Epithelial cell of proximal tubule (primary cell): ENCODE results near the gene PINLYP. TPM values are rescaled to one million over a fixed set of nuclear protein-coding genes. Genes with fewer than 3 reads are reported as not detected.
"Not testable (repeated sequence)": the region's sequence is repeated elsewhere in the genome, so short reads cannot be mapped to it uniquely, and the experiment has no call there.

Experiments used
- DNase-seq: peaks from one replicate; pipeline ENCODE4 v3.0.0-alpha.2; 2011; ENCODE audit warnings: low read depth
- H3K4me3 ChIP-seq: 2 replicates; pipeline ENCODE4 v1.5.1; 2011; ENCODE audit warnings: low read depth, mild to moderate bottlenecking, low read length
- total RNA-seq: library from RNA; depleted of rRNA; stranded (reverse); fragments of >200 nt; gene quantifications from 2 replicates; pipeline ENCODE4 v1.2.3, GENCODE V29; 2015
- TF ChIP-seq, protein P1 (sequence below): conservative IDR thresholded peaks from 2 replicates; pipeline ENCODE4 v1.5.1; 2012; ENCODE audit warnings: low read depth, mild to moderate bottlenecking, low read length

Gene PINLYP
- total RNA-seq, 1 donor from 2014 or later, result 2.3 TPM

DNA sequence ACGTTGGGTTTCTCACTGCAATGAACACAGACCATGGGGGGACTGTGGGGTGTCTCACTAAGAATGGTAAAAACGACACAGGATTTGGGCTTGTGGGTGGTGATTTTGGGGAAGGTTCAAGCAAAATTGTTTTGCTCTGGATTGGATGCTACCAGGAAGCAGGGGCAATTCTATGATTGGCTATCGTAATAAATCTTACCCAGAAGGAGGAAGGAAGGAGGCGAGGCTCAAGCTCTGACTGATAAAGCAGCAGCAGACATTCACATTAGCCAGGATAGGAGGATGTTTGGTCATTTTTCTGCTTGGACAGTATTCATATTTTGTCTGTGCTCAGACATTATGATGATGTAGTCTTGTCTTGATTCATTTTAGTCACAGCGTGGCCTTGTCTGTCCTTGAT lies 22.3 kb downstream of the PINLYP start:
- H3K4me3 ChIP-seq, result peak overlapping the region; percentile 70
- TF ChIP-seq, protein P1, sequence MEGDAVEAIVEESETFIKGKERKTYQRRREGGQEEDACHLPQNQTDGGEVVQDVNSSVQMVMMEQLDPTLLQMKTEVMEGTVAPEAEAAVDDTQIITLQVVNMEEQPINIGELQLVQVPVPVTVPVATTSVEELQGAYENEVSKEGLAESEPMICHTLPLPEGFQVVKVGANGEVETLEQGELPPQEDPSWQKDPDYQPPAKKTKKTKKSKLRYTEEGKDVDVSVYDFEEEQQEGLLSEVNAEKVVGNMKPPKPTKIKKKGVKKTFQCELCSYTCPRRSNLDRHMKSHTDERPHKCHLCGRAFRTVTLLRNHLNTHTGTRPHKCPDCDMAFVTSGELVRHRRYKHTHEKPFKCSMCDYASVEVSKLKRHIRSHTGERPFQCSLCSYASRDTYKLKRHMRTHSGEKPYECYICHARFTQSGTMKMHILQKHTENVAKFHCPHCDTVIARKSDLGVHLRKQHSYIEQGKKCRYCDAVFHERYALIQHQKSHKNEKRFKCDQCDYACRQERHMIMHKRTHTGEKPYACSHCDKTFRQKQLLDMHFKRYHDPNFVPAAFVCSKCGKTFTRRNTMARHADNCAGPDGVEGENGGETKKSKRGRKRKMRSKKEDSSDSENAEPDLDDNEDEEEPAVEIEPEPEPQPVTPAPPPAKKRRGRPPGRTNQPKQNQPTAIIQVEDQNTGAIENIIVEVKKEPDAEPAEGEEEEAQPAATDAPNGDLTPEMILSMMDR, result no peak
- no peak for DNase-seq

DNA sequence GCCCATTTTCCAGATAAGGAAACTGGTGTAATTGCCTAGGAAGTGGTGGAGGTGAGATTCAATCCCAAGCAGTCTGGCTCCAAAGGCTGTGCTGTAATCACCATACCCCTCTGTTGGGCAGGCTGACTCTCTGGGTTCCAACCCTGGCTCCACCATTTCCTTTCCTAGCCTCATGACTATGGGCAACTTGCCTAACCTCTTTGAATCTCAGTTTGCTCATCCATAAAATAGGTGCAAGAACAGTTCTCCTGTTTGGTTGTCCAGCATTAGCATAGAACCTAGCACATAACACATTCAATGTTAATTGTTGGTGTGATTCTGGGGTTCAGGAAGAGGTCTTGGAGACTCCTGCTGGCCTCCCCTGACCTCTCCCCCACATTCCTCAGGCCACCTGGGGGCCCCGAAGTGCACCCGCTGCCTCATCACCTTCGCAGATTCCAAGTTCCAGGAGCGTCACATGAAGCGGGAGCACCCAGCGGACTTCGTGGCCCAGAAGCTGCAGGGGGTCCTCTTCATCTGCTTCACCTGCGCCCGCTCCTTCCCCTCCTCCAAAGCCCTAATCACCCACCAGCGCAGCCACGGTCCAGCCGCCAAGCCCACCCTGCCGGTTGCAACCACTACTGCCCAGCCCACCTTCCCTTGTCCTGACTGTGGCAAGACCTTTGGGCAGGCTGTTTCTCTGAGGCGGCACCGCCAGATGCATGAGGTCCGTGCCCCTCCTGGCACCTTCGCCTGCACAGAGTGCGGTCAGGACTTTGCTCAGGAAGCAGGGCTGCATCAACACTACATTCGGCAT lies 23.0 kb downstream of the PINLYP start:
- TF ChIP-seq, protein P1, result no peak
- DNase-seq, result no peak
- no peak overlapping the region for H3K4me3 ChIP-seq

DNA sequence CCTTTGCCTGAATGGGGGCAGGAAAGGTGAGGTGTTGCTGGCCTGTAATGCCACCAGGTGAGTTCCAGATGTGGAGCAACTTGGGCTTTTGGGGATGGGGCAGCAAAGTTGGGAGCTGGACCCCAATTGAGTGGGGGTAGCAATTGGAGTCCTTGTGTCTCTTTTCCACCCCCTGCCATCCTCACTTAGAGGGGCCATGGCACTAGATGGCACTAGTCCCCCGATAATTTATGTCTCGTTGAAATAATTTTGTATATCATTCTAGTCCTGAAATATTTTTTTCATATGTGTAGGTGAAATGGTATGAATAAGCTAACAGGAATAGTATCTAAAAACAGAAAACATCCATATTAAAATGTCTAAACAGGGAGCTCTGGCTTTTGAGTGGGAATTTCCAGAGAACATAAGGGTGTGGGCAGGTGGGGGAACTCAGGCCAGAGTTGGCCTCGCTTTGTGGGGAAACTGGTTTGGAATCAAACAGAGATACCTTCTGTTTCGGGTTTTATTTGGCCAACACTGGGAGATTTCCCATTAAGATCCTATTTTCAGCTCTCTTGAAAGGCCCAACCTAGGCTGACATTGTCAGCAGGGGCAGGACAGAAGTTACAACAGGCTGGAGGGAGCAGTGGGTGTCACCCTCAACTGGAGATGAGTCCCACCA lies 24.2 kb downstream of the PINLYP start:
- H3K4me3 ChIP-seq, result no peak overlapping the region
- TF ChIP-seq, protein P1, result no peak
- DNase-seq, result no peak

DNA sequence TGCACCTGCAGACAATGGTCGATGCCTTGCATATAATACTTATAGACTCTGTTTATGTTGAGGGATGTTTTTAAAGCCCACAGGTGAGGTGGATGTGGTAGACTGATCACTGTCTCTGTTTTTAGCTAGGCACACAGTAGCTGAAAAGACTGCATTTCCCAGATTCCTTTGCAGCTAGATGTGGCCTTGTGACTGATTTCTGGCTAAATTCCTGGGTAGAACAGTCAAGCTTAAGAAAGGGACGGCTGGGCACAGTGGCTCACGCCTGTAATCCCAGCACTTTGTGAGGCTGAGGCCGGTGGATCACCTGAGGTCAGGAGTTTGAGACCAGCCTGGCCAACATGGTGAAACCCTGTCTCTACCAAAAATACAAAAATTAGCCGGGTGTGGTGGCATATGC lies 24.7 kb downstream of the PINLYP start:
- not testable (repeated sequence) for DNase-seq, H3K4me3 ChIP-seq

DNA sequence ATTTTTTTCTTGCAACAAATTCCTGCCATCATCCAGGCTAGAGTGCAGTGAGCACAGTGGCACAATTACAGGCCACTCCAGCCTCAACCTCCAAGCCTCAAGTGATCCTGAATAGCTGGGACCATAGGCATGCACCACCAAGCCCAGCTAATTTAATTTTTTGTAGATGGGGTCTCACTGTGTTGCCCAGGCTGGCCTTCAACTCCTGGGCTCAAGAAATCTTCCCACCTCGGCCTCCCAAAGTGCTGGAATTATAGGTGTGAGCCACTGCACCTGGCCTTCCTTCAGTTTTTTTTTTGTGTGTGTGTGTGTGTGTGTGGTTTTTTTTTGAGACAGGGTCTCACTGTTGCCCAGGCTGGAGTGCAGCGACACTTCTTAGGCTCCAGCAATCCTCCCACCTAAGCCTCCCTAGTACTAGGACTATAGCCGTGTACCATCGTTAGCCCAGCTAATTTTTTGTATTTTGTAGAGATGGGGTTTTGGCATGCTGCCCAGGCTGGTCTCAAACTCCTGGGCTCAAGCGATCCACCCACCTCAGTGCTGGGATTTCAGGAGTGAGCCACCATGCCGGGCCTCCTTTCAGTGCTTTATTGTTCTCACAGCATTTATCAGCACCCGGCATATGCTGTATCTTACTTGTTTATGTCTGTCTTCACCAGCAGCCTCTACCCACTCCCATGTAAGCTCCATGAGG lies 30.4 kb downstream of the PINLYP start:
- DNase-seq, result no peak
- H3K4me3 ChIP-seq, result no peak overlapping the region
- TF ChIP-seq, protein P1, result no peak

DNA sequence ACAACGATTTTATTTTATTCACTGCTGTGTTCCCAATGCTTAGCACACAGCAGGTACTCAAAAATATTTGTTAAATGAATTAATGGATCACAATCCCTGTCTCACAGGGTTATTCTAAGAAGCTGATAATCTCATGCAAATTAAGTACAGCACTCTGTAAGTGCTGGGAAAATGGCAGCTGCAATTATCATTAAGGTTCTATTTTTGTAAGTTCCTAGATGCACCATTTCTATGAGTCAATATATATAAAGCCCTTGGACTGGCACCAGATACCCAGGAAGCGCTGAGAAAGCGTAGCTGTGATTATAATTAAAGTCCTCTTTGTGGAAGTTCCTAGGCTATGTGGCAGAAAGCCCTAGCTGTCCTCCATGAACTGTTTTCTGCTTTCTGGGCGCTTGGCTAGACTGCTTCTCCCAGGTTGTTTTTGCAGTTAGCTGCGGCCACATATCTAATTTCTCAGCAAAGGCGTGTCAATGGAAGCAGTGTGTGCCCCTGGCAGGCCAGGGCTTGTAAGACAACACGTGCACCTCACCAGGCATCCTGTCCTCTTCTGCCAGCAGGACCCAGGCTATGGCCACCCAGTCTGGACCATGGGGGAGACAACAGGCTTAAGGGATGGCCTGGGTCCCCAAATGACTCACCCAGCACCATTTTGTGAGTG lies 31.1 kb downstream of the PINLYP start:
- TF ChIP-seq, protein P1, result no peak
- no peak overlapping the region for H3K4me3 ChIP-seq
- no peak for DNase-seq
